ENCODE results near the gene COLEC11. TPM values are rescaled to one million over a fixed set of nuclear protein-coding genes. Genes with fewer than 3 reads are reported as not detected.

The COLEC11 gene
- total RNA-seq, 1 donor from 2014 or later = not detected

DNA sequence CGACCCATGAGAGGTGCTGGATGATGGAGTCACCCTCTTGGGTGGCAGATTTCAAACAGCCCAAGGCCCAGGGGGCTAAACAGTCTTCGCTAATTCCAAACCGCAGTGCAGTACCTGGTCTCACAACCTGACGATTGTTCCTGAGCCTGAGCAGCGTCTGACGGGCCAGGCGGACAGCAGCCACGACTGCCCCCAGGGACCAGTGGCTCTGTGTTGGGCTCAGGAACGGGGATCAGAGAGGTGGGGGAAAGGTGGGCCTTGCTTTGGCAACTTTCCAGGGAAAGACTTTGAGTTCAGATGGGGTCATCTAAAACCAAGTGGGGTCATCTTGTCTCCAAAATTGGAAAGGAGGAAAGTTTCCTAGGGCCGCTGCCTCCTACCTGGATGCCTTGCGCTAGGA lies 492 bp downstream of the COLEC11 start:
- H3K36me3 ChIP-seq = no peaks in the 10 kb centered on the region
- peak overlapping the region in 1 of 2 donors; percentile 29 for H3K4me3 ChIP-seq
- no peak overlapping the region for H3K27ac ChIP-seq
- intact Hi-C loops (cut with DNase I) = no loop called here
- DNase-seq (ENCODE audit: extremely low spot score in 2 of 2) = no peak
- no peaks in the 10 kb centered on the region for H3K9me3 ChIP-seq
- no peaks in the 10 kb centered on the region for H3K27me3 ChIP-seq
- peaks cover 9% of the 10 kb centered on the region for H3K4me1 ChIP-seq
- TF ChIP-seq POLR2A (IDR thresholded peaks at IDR 0.05) (no peak), POLR2AphosphoS5 (IDR thresholded peaks at IDR 0.05; ENCODE audit: insufficient read depth in 1 of 2, low read depth in 1 of 2) (no peak), CTCF (IDR thresholded peaks at IDR 0.05) (no peak)

GRCh38 chr2:3595985-3596384 lies 1.1 kb downstream of the COLEC11 start:
- no peak overlapping the region for H3K4me3 ChIP-seq
- TF ChIP-seq POLR2A (IDR thresholded peaks at IDR 0.05) (no peak), CTCF (IDR thresholded peaks at IDR 0.05) (no peak), POLR2AphosphoS5 (IDR thresholded peaks at IDR 0.05; ENCODE audit: insufficient read depth in 1 of 2, low read depth in 1 of 2) (no peak)
- H3K36me3 ChIP-seq = no peaks in the 10 kb centered on the region
- no peaks in the 10 kb centered on the region for H3K9me3 ChIP-seq
- no peaks in the 10 kb centered on the region for H3K27me3 ChIP-seq
- H3K27ac ChIP-seq = no peak overlapping the region
- intact Hi-C loops (cut with DNase I) = no loop called here
- peaks cover 9% of the 10 kb centered on the region for H3K4me1 ChIP-seq
- no peak for DNase-seq (ENCODE audit: extremely low spot score in 2 of 2)

DNA sequence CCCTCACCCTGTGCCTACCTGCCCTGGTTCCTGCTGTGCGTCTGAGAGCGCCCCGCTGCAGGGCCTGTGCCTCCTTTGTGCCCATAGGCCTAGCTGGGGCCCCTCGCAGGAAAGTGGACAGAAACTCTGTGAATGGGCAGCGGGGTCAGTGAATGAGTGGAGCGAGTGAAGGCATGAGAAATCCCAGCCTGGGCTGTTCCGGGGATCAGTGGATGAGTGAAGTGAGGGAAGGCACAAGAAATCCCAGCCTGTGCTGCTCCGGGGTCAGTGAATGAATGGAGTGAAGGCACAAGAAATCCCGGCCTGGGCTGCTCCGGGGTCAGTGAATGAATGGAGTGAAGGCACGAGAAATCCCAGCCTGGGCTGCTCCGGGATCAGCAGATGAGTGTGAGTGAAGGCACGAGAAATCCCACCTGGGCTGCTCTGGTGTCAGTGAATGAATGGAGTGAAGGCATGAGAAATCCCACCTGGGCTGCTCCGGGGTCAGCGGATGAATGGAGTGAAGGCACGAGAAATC lies 2.0 kb downstream of the COLEC11 start:
- peak in 1 of 2 donors; percentile 62 for DNase-seq (ENCODE audit: extremely low spot score in 2 of 2)
- intact Hi-C loops (cut with DNase I) = no loop called here

GRCh38 chr2:3597567-3597966 lies 2.7 kb downstream of the COLEC11 start:
- no peak overlapping the region for H3K27ac ChIP-seq

More for the DNA sequence above, 2.0 kb downstream of the COLEC11 start:
- peaks cover 9% of the 10 kb centered on the region for H3K4me1 ChIP-seq
- H3K9me3 ChIP-seq = no peaks in the 10 kb centered on the region
- H3K27ac ChIP-seq = no peak overlapping the region
- TF ChIP-seq CTCF (IDR thresholded peaks at IDR 0.05) (no peak), POLR2AphosphoS5 (IDR thresholded peaks at IDR 0.05; ENCODE audit: insufficient read depth in 1 of 2, low read depth in 1 of 2) (no peak), POLR2A (IDR thresholded peaks at IDR 0.05) (no peak)
- no peak overlapping the region for H3K4me3 ChIP-seq
- no peaks in the 10 kb centered on the region for H3K36me3 ChIP-seq
- no peaks in the 10 kb centered on the region for H3K27me3 ChIP-seq

More at GRCh38 chr2:3597567-3597966, 2.7 kb downstream of the COLEC11 start:
- no peak for DNase-seq (ENCODE audit: extremely low spot score in 2 of 2)
- Histone ChIP-seq H3K36me3 (no peaks in the 10 kb centered on the region), H3K4me1 (peaks cover 9% of the 10 kb centered on the region), H3K4me3 (no peak overlapping the region), H3K9me3 (no peaks in the 10 kb centered on the region), H3K27me3 (no peaks in the 10 kb centered on the region)
- intact Hi-C loops (cut with DNase I) = no loop called here
- TF ChIP-seq POLR2AphosphoS5 (IDR thresholded peaks at IDR 0.05; ENCODE audit: insufficient read depth in 1 of 2, low read depth in 1 of 2) (no peak), CTCF (IDR thresholded peaks at IDR 0.05) (no peak), POLR2A (IDR thresholded peaks at IDR 0.05) (no peak)
